ENCODE data around the gene THRB. TPM values are rescaled to one million over a fixed set of nuclear protein-coding genes. Genes with fewer than 3 reads are reported as not detected.
A peak's percentile ranks its signal among the peaks of the same experiment; 100 is the strongest.

THRB gene
- total and polyA plus RNA-seq, 9 of the 15 experiments (the other 6 are each of a cell fraction or from before 2014, with no cell fraction given) = 1.7 to 14.9 (median 6.9) TPM

DNA sequence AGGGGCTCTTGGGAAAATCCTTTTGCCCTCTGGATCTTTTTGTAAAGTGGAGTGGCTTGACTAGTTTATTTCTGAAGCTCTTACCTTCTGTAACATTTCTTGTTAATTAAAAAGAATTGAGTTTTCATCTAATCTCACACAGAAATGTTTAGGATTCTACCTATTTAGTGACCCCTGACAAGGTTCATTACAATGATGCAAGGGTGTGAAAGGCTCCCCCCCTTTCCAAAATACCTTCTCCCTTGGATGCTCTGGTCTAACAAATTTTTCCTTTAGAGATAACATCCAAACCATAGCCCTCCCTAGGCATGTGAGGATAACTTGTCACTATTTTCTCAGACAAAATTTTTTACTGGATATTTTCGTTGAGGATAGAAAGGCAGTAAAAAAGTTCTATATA lies 223.9 kb downstream of the THRB start (continued):
- TF ChIP-seq, protein P1, sequence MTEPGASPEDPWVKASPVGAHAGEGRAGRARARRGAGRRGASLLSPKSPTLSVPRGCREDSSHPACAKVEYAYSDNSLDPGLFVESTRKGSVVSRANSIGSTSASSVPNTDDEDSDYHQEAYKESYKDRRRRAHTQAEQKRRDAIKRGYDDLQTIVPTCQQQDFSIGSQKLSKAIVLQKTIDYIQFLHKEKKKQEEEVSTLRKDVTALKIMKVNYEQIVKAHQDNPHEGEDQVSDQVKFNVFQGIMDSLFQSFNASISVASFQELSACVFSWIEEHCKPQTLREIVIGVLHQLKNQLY (CRISPR knock-in tag; conservative IDR thresholded peaks at IDR 0.05) = no peak
- TF ChIP-seq CBFA2T3 (IDR thresholded peaks at IDR 0.05) (no peak), RAD21 (CRISPR knock-in tag; conservative IDR thresholded peaks at IDR 0.05 in 1 of 2, IDR thresholded peaks at IDR 0.05 in 1 of 2) (no peak), SMARCB1 (IDR thresholded peaks at IDR 0.05; ENCODE audit: insufficient read length, low read depth) (no peak), EP400 (IDR thresholded peaks at IDR 0.05) (no peak), SNIP1 (IDR thresholded peaks at IDR 0.05; ENCODE audit: low read depth) (no peak), NR2C2 (CRISPR knock-in tag; IDR thresholded peaks at IDR 0.05) (no peak), NR2C2 (tag; IDR thresholded peaks at IDR 0.05) (0 out of 2 replicates have a peak, but pooled peaks have one; percentile 28), CTBP1 (IDR thresholded peaks at IDR 0.05; ENCODE audit: borderline replicate concordance) (peak; percentile 19; the same call in 1 of the 2 replicates), PTRF (tag; IDR thresholded peaks at IDR 0.05) (no peak), FOSL1 (tag; conservative IDR thresholded peaks at IDR 0.05) (no peak), RHOXF2B (CRISPR knock-in tag; conservative IDR thresholded peaks at IDR 0.05) (no peak), CBX1 (IDR thresholded peaks at IDR 0.05; ENCODE audit: low read depth) (no peak), PHF20 (IDR thresholded peaks at IDR 0.05; ENCODE audit: partially characterized antibody) (no peak), ZFP30 (CRISPR knock-in tag; IDR thresholded peaks at IDR 0.05; ENCODE audit: borderline replicate concordance) (no peak), CEBPG (CRISPR knock-in tag; IDR thresholded peaks at IDR 0.05) (peak; percentile 75), CEBPG (tag; conservative IDR thresholded peaks at IDR 0.05 in 1 of 2, IDR thresholded peaks at IDR 0.05 in 1 of 2) (peak in 1 of 2 experiments; percentile 71; a peak in 2 of 4 replicates), DMBX1 (CRISPR knock-in tag; IDR thresholded peaks at IDR 0.05; ENCODE audit: borderline replicate concordance) (peak; percentile 15; the same call in 1 of the 2 replicates), ZNF175 (CRISPR knock-in tag; IDR thresholded peaks at IDR 0.05; ENCODE audit: low read depth) (0 out of 2 replicates have a peak, but pooled peaks have one; percentile 31)
- TF ChIP-seq, protein P2, sequence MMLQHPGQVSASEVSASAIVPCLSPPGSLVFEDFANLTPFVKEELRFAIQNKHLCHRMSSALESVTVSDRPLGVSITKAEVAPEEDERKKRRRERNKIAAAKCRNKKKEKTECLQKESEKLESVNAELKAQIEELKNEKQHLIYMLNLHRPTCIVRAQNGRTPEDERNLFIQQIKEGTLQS (IDR thresholded peaks at IDR 0.05) = peak; percentile 49; the same call in 1 of the 2 replicates
- TF ChIP-seq, protein P2 (CRISPR knock-in tag; conservative IDR thresholded peaks at IDR 0.05) = no peak
- TF ChIP-seq, protein P3, sequence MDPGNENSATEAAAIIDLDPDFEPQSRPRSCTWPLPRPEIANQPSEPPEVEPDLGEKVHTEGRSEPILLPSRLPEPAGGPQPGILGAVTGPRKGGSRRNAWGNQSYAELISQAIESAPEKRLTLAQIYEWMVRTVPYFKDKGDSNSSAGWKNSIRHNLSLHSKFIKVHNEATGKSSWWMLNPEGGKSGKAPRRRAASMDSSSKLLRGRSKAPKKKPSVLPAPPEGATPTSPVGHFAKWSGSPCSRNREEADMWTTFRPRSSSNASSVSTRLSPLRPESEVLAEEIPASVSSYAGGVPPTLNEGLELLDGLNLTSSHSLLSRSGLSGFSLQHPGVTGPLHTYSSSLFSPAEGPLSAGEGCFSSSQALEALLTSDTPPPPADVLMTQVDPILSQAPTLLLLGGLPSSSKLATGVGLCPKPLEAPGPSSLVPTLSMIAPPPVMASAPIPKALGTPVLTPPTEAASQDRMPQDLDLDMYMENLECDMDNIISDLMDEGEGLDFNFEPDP (CRISPR knock-in tag; IDR thresholded peaks at IDR 0.05) = no peak

Data from K562 (cell line).